GM12878 (cell line): ENCODE data around the gene CGGBP1. TPM values are rescaled to one million over a fixed set of nuclear protein-coding genes. Genes with fewer than 3 reads are reported as not detected.
A peak's percentile ranks its signal among the peaks of the same experiment; 100 is the strongest.

Experiments
- LARP7 ChIP-seq: fragments of 450-650 bp; IDR thresholded peaks from 2 replicates; pipeline ENCODE4 v1.6.1; 2017; ENCODE audit warnings: mild to moderate bottlenecking
- RAD21 ChIP-seq: IDR thresholded peaks from 2 replicates; pipeline ENCODE4 v1.6.1; 2011; ENCODE audit warnings: mild to moderate bottlenecking, low read depth, low read length, moderate library complexity; ENCODE audit not compliant: insufficient read depth
- SMC3 ChIP-seq: IDR thresholded peaks from 2 replicates; pipeline ENCODE4 v1.6.1; 2011; ENCODE audit warnings: low read length, improper control_type of control experiment, borderline replicate concordance
- polyA plus RNA-seq, 11 experiments: library from polyadenylated mRNA; depleted of rRNA in 4 of 11; unstranded in 6 of 11; stranded (reverse) in 5 of 11; fragments of >200 nt; fragmentation: Nextera tagmentation in 4 of 11; fragmentation: Illumina TruSeq in 1 of 11; extraction: Ambion mirVana in 4 of 11; extraction: Trizol in 1 of 11; gene quantifications; 1 replicate in 1 of 11; 2 replicates in 10 of 11; pipeline versions ENCODE4 v1.2.1 to v1.2.3, GENCODE V29; 2011 to 2016; ENCODE audit warnings: inconsistent platforms in 2 of 11, missing spikeins in 2 of 11, low read depth in 1 of 11
- total RNA-seq, 4 experiments: library from RNA; depleted of rRNA in 3 of 4; stranded (reverse); fragments of >200 nt in 3 of 4; fragmentation: Illumina TruSeq in 1 of 4; extraction: Trizol in 1 of 4; gene quantifications; 2 replicates each; pipeline versions ENCODE4 v1.2.1 to v1.2.3, GENCODE V29; 2013 to 2021
- TF ChIP-seq, protein P1 (sequence below): fragments of 450-650 bp; formaldehyde crosslinking; IDR thresholded peaks from 2 replicates; pipeline ENCODE4 v1.4.0; 2022; ENCODE audit warnings: mild to moderate bottlenecking, moderate library complexity
- TF ChIP-seq, protein P2 (sequence below): fragments of 450-650 bp; IDR thresholded peaks from 2 replicates; pipeline ENCODE4 v1.6.1; 2016; ENCODE audit warnings: mild to moderate bottlenecking, moderate library complexity, borderline replicate concordance

The CGGBP1 gene
- total and polyA plus RNA-seq, 10 of the 15 experiments (the other 5 are each of a cell fraction or from before 2014, with no cell fraction given): 27.8 to 75.8 (median 50.4) TPM

DNA sequence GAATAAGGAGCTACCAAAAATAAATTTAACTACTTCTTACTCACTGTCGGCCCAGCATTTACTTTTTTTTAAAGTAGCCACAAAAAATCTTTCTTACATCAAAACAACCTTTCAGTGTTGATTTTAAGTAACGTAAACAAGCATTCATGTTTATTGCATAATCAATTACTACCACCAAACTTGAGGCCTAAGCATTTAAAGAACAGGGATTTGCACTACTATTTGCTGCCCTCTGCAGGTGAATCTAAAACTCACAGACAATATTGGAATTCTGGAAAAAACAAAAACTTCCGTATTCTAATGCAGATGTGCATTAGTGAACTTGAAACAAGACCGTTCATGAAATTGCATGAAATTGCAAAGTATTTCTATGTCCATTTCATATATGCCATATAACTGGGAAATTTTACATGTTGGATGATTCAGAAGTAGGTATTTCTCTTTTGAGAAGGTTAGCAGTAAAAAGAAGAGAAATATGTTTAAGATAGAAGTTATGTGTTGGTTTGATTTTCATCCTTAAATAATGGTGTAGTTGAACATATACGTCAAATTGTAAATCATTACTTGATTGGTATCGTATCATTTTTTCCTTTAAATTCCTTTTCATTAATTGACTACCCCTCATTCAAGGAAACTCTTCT is 55.6 kb downstream of the CGGBP1 start (continued):
- TF ChIP-seq, protein P1, sequence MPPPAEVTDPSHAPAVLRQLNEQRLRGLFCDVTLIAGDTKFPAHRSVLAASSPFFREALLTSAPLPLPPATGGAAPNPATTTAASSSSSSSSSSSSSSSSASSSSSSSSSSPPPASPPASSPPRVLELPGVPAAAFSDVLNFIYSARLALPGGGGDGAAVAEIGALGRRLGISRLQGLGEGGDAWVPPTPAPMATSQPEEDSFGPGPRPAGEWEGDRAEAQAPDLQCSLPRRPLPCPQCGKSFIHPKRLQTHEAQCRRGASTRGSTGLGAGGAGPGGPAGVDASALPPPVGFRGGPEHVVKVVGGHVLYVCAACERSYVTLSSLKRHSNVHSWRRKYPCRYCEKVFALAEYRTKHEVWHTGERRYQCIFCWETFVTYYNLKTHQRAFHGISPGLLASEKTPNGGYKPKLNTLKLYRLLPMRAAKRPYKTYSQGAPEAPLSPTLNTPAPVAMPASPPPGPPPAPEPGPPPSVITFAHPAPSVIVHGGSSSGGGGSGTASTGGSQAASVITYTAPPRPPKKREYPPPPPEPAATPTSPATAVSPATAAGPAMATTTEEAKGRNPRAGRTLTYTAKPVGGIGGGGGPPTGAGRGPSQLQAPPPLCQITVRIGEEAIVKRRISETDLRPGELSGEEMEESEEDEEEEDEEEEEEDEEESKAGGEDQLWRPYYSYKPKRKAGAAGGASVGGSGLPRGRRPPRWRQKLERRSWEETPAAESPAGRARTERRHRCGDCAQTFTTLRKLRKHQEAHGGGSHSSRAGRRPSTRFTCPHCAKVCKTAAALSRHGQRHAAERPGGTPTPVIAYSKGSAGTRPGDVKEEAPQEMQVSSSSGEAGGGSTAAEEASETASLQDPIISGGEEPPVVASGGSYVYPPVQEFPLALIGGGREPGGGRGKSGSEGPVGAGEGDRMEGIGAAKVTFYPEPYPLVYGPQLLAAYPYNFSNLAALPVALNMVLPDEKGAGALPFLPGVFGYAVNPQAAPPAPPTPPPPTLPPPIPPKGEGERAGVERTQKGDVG (CRISPR knock-in tag): no peak
- TF ChIP-seq SMC3: peak; percentile 81
- TF ChIP-seq, protein P2, sequence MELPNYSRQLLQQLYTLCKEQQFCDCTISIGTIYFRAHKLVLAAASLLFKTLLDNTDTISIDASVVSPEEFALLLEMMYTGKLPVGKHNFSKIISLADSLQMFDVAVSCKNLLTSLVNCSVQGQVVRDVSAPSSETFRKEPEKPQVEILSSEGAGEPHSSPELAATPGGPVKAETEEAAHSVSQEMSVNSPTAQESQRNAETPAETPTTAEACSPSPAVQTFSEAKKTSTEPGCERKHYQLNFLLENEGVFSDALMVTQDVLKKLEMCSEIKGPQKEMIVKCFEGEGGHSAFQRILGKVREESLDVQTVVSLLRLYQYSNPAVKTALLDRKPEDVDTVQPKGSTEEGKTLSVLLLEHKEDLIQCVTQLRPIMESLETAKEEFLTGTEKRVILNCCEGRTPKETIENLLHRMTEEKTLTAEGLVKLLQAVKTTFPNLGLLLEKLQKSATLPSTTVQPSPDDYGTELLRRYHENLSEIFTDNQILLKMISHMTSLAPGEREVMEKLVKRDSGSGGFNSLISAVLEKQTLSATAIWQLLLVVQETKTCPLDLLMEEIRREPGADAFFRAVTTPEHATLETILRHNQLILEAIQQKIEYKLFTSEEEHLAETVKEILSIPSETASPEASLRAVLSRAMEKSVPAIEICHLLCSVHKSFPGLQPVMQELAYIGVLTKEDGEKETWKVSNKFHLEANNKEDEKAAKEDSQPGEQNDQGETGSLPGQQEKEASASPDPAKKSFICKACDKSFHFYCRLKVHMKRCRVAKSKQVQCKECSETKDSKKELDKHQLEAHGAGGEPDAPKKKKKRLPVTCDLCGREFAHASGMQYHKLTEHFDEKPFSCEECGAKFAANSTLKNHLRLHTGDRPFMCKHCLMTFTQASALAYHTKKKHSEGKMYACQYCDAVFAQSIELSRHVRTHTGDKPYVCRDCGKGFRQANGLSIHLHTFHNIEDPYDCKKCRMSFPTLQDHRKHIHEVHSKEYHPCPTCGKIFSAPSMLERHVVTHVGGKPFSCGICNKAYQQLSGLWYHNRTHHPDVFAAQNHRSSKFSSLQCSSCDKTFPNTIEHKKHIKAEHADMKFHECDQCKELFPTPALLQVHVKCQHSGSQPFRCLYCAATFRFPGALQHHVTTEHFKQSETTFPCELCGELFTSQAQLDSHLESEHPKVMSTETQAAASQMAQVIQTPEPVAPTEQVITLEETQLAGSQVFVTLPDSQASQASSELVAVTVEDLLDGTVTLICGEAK: no peak
- peak; percentile 86 for TF ChIP-seq RAD21
- TF ChIP-seq LARP7: no peak
